Progenitor cell of endocrine pancreas (in vitro differentiated cells): ENCODE data around the gene MED12L. TPM values are rescaled to one million over a fixed set of nuclear protein-coding genes. Genes with fewer than 3 reads are reported as not detected.
A peak's percentile ranks its signal among the peaks of the same experiment; 100 is the strongest.

Source experiments
- DNase-seq: peaks from one replicate; pipeline ENCODE4 v3.0.0; 2021; ENCODE audit warnings: low spot score; ENCODE audit not compliant: unreplicated experiment
- H3K27ac Mint-ChIP-seq: 2 replicates; pipeline ENCODE4 v1.8.0; 2021; ENCODE audit warnings: mild to moderate bottlenecking, moderate library complexity, mixed read lengths
- H3K27me3 Mint-ChIP-seq: 2 replicates; pipeline ENCODE4 v1.8.0; 2021; ENCODE audit warnings: mixed read lengths
- H3K36me3 Mint-ChIP-seq: 2 replicates; pipeline ENCODE4 v1.8.0; 2022; ENCODE audit warnings: mixed read lengths; ENCODE audit not compliant: insufficient read depth
- H3K4me1 Mint-ChIP-seq: 2 replicates; pipeline ENCODE4 v1.8.0; 2021; ENCODE audit warnings: low read depth, mixed read lengths
- H3K4me3 Mint-ChIP-seq: 2 replicates; pipeline ENCODE4 v1.8.0; 2021; ENCODE audit warnings: low read depth, mild to moderate bottlenecking, moderate library complexity, mixed read lengths
- H3K9me3 Mint-ChIP-seq: 2 replicates; pipeline ENCODE4 v1.8.0; 2021; ENCODE audit warnings: low read depth, mixed read lengths
- long read RNA-seq: library from polyadenylated mRNA; unstranded; transcript quantifications from one replicate; pipeline ENCODE4 v2.0.0, GENCODE V29; 2020
- total RNA-seq: library from RNA; stranded (reverse); gene quantifications from 2 replicates; pipeline ENCODE4 v1.2.1, GENCODE V29; 2021
- TF ChIP-seq, protein P1 (sequence below): fragments of 200-600 bp; sonication (generic); IDR thresholded peaks from one replicate; pipeline ENCODE4 v1.5.0; 2021; ENCODE audit warnings: antibody characterized with exemption, mild to moderate bottlenecking; ENCODE audit not compliant: unreplicated experiment

MED12L gene, protein sequence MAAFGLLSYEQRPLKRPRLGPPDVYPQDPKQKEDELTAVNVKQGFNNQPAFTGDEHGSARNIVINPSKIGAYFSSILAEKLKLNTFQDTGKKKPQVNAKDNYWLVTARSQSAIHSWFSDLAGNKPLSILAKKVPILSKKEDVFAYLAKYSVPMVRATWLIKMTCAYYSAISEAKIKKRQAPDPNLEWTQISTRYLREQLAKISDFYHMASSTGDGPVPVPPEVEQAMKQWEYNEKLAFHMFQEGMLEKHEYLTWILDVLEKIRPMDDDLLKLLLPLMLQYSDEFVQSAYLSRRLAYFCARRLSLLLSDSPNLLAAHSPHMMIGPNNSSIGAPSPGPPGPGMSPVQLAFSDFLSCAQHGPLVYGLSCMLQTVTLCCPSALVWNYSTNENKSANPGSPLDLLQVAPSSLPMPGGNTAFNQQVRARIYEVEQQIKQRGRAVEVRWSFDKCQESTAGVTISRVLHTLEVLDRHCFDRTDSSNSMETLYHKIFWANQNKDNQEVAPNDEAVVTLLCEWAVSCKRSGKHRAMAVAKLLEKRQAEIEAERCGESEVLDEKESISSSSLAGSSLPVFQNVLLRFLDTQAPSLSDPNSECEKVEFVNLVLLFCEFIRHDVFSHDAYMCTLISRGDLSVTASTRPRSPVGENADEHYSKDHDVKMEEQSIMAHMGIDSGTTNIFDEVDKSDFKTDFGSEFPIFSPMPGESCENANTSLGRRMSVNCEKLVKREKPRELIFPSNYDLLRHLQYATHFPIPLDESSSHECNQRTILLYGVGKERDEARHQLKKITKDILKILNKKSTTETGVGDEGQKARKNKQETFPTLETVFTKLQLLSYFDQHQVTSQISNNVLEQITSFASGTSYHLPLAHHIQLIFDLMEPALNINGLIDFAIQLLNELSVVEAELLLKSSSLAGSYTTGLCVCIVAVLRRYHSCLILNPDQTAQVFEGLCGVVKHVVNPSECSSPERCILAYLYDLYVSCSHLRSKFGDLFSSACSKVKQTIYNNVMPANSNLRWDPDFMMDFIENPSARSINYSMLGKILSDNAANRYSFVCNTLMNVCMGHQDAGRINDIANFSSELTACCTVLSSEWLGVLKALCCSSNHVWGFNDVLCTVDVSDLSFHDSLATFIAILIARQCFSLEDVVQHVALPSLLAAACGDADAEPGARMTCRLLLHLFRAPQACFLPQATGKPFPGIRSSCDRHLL (N-terminal part only)
- total RNA-seq: 8.9 and 10.8 TPM in 2 replicates
- long read RNA-seq, partial matches to known transcripts: 0 of 3 reads
- long read RNA-seq, other reads (novel, unspliced or antisense): 3 of 3 reads

DNA sequence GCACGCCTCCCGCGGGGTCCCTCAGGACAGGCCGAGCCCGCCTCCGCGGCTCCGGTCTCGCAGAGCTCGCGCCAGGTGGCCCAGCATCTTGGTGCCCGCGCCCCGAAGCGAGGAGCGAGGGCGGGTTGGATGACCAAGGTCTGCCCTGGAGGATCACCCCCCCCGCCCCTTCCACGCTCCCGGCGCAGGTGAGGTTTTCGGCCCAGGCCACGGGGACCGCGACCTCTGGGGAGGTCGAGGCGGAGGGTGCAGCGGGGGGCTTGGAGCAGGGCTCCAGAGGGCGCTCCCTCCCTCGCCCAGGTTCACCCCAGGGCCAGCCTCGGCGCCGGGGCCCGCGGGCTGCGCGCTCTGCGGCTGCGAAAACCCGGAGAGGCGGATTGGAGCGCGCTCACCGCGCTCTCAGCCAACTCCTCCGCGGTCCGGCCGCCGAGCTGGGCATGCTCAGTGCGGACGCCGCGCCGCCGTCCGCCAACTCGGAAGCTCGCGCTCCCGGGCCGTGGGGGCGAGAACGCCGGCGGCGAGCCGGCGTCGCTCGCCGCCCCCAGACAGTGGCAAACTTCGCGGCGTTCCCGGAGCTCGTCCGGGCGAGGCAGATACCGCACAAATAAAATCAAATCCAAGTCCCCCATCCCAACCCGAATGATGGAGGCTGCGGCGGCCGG, at the start of gene MED12L:
Gene MED12L (plus strand): TSS at position 438 of the 662 bp plus-strand sequence. CDS start 1,263 bp downstream, outside the sequence.
- peak; percentile 77 for DNase-seq
- peaks cover 8% of the 10 kb centered on the region for H3K4me1 Mint-ChIP-seq
- no peaks in the 10 kb centered on the region for H3K9me3 Mint-ChIP-seq
- TF ChIP-seq, protein P1, sequence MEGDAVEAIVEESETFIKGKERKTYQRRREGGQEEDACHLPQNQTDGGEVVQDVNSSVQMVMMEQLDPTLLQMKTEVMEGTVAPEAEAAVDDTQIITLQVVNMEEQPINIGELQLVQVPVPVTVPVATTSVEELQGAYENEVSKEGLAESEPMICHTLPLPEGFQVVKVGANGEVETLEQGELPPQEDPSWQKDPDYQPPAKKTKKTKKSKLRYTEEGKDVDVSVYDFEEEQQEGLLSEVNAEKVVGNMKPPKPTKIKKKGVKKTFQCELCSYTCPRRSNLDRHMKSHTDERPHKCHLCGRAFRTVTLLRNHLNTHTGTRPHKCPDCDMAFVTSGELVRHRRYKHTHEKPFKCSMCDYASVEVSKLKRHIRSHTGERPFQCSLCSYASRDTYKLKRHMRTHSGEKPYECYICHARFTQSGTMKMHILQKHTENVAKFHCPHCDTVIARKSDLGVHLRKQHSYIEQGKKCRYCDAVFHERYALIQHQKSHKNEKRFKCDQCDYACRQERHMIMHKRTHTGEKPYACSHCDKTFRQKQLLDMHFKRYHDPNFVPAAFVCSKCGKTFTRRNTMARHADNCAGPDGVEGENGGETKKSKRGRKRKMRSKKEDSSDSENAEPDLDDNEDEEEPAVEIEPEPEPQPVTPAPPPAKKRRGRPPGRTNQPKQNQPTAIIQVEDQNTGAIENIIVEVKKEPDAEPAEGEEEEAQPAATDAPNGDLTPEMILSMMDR: peak; percentile 43
- H3K4me3 Mint-ChIP-seq: peak within 1 kb of the TSS; percentile 90
- H3K27me3 Mint-ChIP-seq: peaks cover 27% of the 10 kb centered on the region
- peak within 1 kb of the TSS; percentile 52 for H3K27ac Mint-ChIP-seq
- no peaks in the 10 kb centered on the region for H3K36me3 Mint-ChIP-seq

DNA sequence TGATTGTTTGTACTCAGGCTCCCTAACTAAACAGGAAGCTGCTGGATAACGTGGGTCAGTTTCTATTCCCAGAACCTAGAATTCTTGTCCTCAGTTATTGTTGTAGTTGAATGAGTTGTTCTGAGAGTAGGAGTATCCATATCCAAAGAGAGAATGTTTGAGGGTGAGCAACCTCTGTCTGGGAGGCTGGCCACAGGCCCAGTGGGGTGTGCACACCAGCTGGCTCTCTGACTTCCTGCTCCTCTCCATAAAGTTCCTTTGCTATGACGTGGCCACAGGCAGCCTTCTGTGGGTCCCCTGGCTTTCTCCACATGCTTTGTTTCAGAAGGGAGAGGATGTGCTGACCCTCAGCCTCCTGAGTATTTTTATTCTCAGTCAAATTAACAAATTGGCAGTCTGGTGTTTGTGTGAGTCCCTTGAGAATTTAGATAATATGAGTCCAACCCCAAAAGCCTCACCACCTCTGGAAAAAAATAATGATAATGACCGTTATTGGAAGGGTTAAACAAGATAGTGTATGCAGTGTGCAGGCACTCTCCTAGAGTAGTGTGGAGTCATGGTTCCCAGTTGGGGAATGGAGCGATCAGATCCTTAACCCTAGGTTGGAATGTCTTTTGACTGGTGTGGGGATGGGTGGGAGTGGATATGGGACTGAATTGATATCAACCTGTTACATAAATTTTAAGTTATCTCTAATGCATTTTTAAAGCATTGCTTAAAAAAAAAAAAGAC, 47.6 kb upstream of the MED12L start:
- no peaks in the 10 kb centered on the region for H3K4me1 Mint-ChIP-seq
- no peak overlapping the region for H3K27ac Mint-ChIP-seq
- no peak overlapping the region for H3K4me3 Mint-ChIP-seq
- H3K9me3 Mint-ChIP-seq: no peaks in the 10 kb centered on the region
- TF ChIP-seq, protein P1: no peak
- no peaks in the 10 kb centered on the region for H3K27me3 Mint-ChIP-seq
- no peaks in the 10 kb centered on the region for H3K36me3 Mint-ChIP-seq
- DNase-seq: no peak

DNA sequence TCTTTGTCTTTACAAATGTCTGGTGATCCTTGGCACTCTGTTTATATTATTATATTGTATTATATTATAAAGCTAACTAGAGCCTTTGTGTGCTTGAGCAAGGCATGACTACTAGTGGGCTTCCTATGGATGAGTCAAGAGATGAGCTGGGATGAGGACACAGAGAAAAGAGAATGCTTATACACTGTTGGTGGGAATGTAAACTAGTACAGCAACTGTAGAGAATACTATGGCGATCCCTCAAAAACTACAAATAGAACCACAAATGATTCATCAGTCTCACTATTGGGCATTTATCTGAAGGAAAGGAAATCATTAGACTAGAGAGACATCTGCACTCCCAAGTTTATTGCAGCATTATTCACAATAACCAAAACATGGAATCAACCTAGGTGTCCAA, 40.8 kb upstream of the MED12L start:
- no peak for DNase-seq
- Mint-ChIP-seq H3K27ac (no peak overlapping the region), H3K4me1 (no peaks in the 10 kb centered on the region), H3K4me3 (no peak overlapping the region), H3K27me3 (no peaks in the 10 kb centered on the region), H3K9me3 (no peaks in the 10 kb centered on the region), H3K36me3 (no peaks in the 10 kb centered on the region)
- TF ChIP-seq, protein P1: no peak

DNA sequence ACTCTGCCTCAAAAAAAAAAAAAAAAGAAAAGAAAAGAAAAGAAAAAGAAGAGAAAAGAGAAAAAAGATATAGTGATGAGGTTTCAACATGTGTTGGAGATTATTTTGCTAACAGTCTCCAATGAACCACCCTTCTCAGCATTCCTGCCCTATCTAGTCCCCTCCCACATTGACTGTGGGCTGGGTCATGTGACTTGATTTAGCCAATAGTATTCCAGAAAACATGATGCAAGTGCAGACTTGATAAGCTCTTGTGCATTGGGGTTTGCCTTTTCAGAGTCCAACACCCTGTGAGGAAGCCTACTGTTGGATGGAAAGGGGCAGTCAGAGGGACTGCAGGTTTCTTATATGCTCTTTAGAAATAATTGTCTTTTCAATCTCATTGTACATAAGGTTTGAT, 37.8 kb upstream of the MED12L start:
- no peaks in the 10 kb centered on the region for H3K27me3 Mint-ChIP-seq
- H3K9me3 Mint-ChIP-seq: no peaks in the 10 kb centered on the region
- H3K36me3 Mint-ChIP-seq: no peaks in the 10 kb centered on the region

More for the DNA sequence above, 37.8 kb upstream of the MED12L start:
- no peaks in the 10 kb centered on the region for H3K4me1 Mint-ChIP-seq
- no peak overlapping the region for H3K4me3 Mint-ChIP-seq
- TF ChIP-seq, protein P1: no peak
- no peak for DNase-seq
- no peak overlapping the region for H3K27ac Mint-ChIP-seq
